Measurements from ENCODE around the gene SMCR8. TPM values are rescaled to one million over a fixed set of nuclear protein-coding genes. Genes with fewer than 3 reads are reported as not detected.

Gene SMCR8
- total RNA-seq, 4 donors from 2014 or later = 13.2 to 24.7 (median 18.3) TPM

- Histone ChIP-seq H3K9me3 (no peaks in the 10 kb centered on the region), H3K36me3 (peaks cover 0 to 76% (median 0%) of the 10 kb centered on the region in 3 donors), H3K27ac (no peak overlapping the region), H3K4me1 (no peaks in the 10 kb centered on the region), H3K27me3 (no peaks in the 10 kb centered on the region), H3K4me3 (no peak overlapping the region)
- no peak for DNase-seq
- no peak for TF ChIP-seq POLR2A (IDR thresholded peaks at IDR 0.05)
- TF ChIP-seq CTCF (IDR thresholded peaks at IDR 0.05) = no peak
Measured at GRCh38 chr17:18277076-18277475, 38.0 kb upstream of the SMCR8 start.

GRCh38 chr17:18278867-18279266 lies 36.2 kb upstream of the SMCR8 start:
- H3K4me1 ChIP-seq = no peaks in the 10 kb centered on the region
- H3K9me3 ChIP-seq = no peaks in the 10 kb centered on the region
- no peaks in the 10 kb centered on the region for H3K27me3 ChIP-seq
- DNase-seq = no peak
- TF ChIP-seq POLR2A (IDR thresholded peaks at IDR 0.05) (no peak), CTCF (IDR thresholded peaks at IDR 0.05) (no peak)
- H3K4me3 ChIP-seq = no peak overlapping the region
- H3K27ac ChIP-seq = no peak overlapping the region
- peaks cover 0 to 89% (median 0%) of the 10 kb centered on the region in 3 donors for H3K36me3 ChIP-seq

GRCh38 chr17:18280249-18280648 lies 34.8 kb upstream of the SMCR8 start:
- H3K27ac ChIP-seq = no peak overlapping the region
- no peak overlapping the region for H3K4me3 ChIP-seq
- DNase-seq = no peak
- H3K36me3 ChIP-seq = peaks cover 0 to 92% (median 0%) of the 10 kb centered on the region in 3 donors
- H3K27me3 ChIP-seq = no peaks in the 10 kb centered on the region
- no peak for TF ChIP-seq POLR2A (IDR thresholded peaks at IDR 0.05)
- TF ChIP-seq CTCF (IDR thresholded peaks at IDR 0.05) = no peak
- H3K9me3 ChIP-seq = no peaks in the 10 kb centered on the region
- no peaks in the 10 kb centered on the region for H3K4me1 ChIP-seq

DNA sequence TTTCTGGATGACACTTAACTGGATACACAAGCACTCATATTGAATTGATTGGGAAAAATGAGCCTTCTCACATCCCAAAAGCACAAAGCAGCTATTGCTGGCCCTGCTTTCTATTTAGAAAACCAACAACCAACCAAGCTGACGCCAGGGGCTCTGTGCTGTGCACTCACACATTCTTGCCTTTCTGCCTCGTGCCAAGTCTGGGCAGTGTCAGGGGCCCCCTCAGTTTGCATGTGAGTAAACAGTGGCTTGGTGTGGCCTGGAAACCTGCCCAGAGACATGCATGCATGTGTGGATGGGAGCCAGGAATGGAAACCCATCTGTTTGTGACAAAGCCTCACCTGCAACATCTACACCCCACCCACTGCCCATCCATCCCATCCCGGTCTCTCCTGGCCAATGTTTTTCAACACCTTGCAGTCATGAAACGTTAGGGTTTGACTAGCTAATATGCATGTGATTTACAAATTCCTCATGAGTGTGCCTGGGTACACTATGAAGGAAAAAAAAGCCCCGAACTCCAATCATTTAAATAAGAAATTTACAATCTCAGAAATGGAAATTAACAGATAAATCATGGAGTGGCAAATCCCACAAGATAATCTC lies 34.2 kb upstream of the SMCR8 start:
- no peak overlapping the region for H3K27ac ChIP-seq
- H3K4me1 ChIP-seq = no peaks in the 10 kb centered on the region
- DNase-seq = no peak
- no peaks in the 10 kb centered on the region for H3K27me3 ChIP-seq
- no peaks in the 10 kb centered on the region for H3K9me3 ChIP-seq
- no peak overlapping the region for H3K4me3 ChIP-seq
- peaks cover 0 to 95% (median 0%) of the 10 kb centered on the region in 3 donors for H3K36me3 ChIP-seq
- no peak for TF ChIP-seq POLR2A (IDR thresholded peaks at IDR 0.05)
- TF ChIP-seq CTCF (IDR thresholded peaks at IDR 0.05) = no peak

- no peaks in the 10 kb centered on the region for H3K27me3 ChIP-seq
- H3K27ac ChIP-seq = no peak overlapping the region
- peaks cover 0 to 94% (median 0%) of the 10 kb centered on the region in 3 donors for H3K36me3 ChIP-seq
- H3K4me1 ChIP-seq = no peaks in the 10 kb centered on the region
- no peak overlapping the region for H3K4me3 ChIP-seq
- H3K9me3 ChIP-seq = no peaks in the 10 kb centered on the region
- no peak for TF ChIP-seq POLR2A (IDR thresholded peaks at IDR 0.05)
- no peak for TF ChIP-seq CTCF (IDR thresholded peaks at IDR 0.05)
- DNase-seq = no peak
Measured at GRCh38 chr17:18281788-18282187, 33.3 kb upstream of the SMCR8 start.

DNA sequence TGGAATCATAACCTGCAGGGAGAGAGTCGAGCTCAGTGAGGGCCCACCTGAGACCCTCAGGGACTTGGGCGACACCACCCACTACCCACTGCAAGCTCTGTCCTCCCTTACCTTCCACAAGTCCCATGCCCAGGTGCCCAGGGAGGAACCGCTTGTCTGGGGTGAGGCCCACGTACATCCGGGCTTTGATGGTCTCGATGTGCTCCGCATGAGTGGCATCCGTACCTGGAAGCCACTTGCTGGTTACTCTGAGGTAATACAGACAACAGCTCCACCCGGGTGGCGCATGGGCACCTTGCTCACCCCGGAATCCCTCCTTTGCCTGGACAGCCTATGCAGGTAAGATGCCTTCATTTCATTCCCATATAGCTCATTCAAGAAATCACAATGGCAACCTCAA lies 29.8 kb upstream of the SMCR8 start:
- Histone ChIP-seq H3K4me1 (no peaks in the 10 kb centered on the region), H3K27me3 (no peaks in the 10 kb centered on the region), H3K4me3 (no peak overlapping the region), H3K36me3 (peaks cover 0 to 93% (median 0%) of the 10 kb centered on the region in 3 donors), H3K9me3 (no peaks in the 10 kb centered on the region), H3K27ac (no peak overlapping the region)
- no peak for TF ChIP-seq CTCF (IDR thresholded peaks at IDR 0.05)
- TF ChIP-seq POLR2A (IDR thresholded peaks at IDR 0.05) = no peak
- no peak for DNase-seq
